GM19025 (cell line): ENCODE results near the gene LRRTM2.
"Not testable (repeated sequence)": the region's sequence is repeated elsewhere in the genome, so short reads cannot be mapped to it uniquely, and the experiment has no call there.

Experiments
- ATAC-seq: cut with Tn5 transposase; IDR thresholded peaks from one replicate; pipeline ENCODE4 v1.9.1; 2021; ENCODE audit warnings: mild to moderate bottlenecking, low read depth, moderate library complexity; ENCODE audit not compliant: unreplicated experiment

LRRTM2 gene

GRCh38 chr5:138874771-138875551 lies at the start of gene LRRTM2:
LRRTM2 (minus strand) TSS chr5:138875335; CDS start chr5:138874911, 424 bp downstream.
- ATAC-seq = no peak

- ATAC-seq = no peak
Observed at GRCh38 chr5:138922494-138922893, 47.4 kb upstream of the LRRTM2 start.

GRCh38 chr5:138921362-138921761 lies 46.2 kb upstream of the LRRTM2 start:
- not testable (repeated sequence) for ATAC-seq

- ATAC-seq = no peak
Observed at GRCh38 chr5:138920181-138920580, 45.0 kb upstream of the LRRTM2 start.

GRCh38 chr5:138918686-138919085 lies 43.6 kb upstream of the LRRTM2 start:
- ATAC-seq = no peak

- ATAC-seq = no peak
Observed at GRCh38 chr5:138914338-138914737, 39.2 kb upstream of the LRRTM2 start.

GRCh38 chr5:138913773-138914172 lies 38.6 kb upstream of the LRRTM2 start:
- ATAC-seq = no peak

- ATAC-seq = no peak
Observed at GRCh38 chr5:138912093-138912492, 37.0 kb upstream of the LRRTM2 start.

GRCh38 chr5:138911441-138911840 lies 36.3 kb upstream of the LRRTM2 start:
- no peak for ATAC-seq

- ATAC-seq = no peak
Observed at GRCh38 chr5:138910546-138911185, 35.5 kb upstream of the LRRTM2 start.

- no peak for ATAC-seq
Observed at GRCh38 chr5:138909734-138910133, 34.6 kb upstream of the LRRTM2 start.

GRCh38 chr5:138905541-138905940 lies 30.4 kb upstream of the LRRTM2 start:
- ATAC-seq = no peak

- ATAC-seq = no peak
Observed at GRCh38 chr5:138903130-138903775, 28.1 kb upstream of the LRRTM2 start.

- no peak for ATAC-seq
Observed at GRCh38 chr5:138901716-138902115, 26.6 kb upstream of the LRRTM2 start.

- no peak for ATAC-seq
Observed at GRCh38 chr5:138900281-138900965, 25.3 kb upstream of the LRRTM2 start.

GRCh38 chr5:138898742-138899141 lies 23.6 kb upstream of the LRRTM2 start:
- ATAC-seq = no peak

GRCh38 chr5:138898299-138898698 lies 23.2 kb upstream of the LRRTM2 start:
- no peak for ATAC-seq

GRCh38 chr5:138895918-138896317 lies 20.8 kb upstream of the LRRTM2 start:
- ATAC-seq = no peak

GRCh38 chr5:138890644-138891043 lies 15.5 kb upstream of the LRRTM2 start:
- no peak for ATAC-seq

GRCh38 chr5:138889994-138890393 lies 14.9 kb upstream of the LRRTM2 start:
- no peak for ATAC-seq

GRCh38 chr5:138884554-138884953 lies 9.4 kb upstream of the LRRTM2 start:
- ATAC-seq = no peak
